ENCODE results near the gene GGPS1. TPM values are rescaled to one million over a fixed set of nuclear protein-coding genes. Genes with fewer than 3 reads are reported as not detected.
"Not testable (repeated sequence)": the region's sequence is repeated elsewhere in the genome, so short reads cannot be mapped to it uniquely, and the experiment has no call there.

GGPS1 gene
- total RNA-seq, 1 donor from 2014 or later: 33.7 TPM

DNA sequence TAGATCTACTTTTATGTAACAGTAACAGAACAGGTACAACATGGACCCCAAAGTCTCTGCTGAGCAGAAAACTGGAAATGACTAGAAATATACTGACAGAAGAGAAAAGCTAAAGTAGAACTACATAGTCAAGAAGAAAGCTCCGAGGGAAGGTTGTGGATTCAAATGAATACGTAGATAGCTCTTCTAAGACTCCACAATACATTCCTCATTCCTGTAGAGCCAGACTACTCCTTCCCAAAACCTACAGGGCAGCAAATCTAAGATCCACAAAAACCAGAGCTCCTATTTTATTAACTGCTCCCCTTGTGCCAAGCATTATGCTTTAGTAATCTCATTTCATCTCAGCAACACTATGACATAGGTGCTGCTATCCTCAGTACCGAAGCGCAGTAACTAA lies 35.6 kb upstream of the GGPS1 start:
- Mint-ChIP-seq H3K4me1 (ENCODE audit: low read depth) (peaks cover 30% of the 10 kb centered on the region), H3K27ac (no peak overlapping the region), H3K4me3 (ENCODE audit: low read depth) (no peak overlapping the region), H3K36me3 (ENCODE audit: low read depth) (peaks cover 10% of the 10 kb centered on the region), H3K27me3 (ENCODE audit: low read depth) (no peaks in the 10 kb centered on the region), H3K9me3 (peaks cover 4% of the 10 kb centered on the region)
- intact Hi-C loops (cut with micrococcal nuclease): no loop called here
- no peak for DNase-seq (ENCODE audit: low spot score)

DNA sequence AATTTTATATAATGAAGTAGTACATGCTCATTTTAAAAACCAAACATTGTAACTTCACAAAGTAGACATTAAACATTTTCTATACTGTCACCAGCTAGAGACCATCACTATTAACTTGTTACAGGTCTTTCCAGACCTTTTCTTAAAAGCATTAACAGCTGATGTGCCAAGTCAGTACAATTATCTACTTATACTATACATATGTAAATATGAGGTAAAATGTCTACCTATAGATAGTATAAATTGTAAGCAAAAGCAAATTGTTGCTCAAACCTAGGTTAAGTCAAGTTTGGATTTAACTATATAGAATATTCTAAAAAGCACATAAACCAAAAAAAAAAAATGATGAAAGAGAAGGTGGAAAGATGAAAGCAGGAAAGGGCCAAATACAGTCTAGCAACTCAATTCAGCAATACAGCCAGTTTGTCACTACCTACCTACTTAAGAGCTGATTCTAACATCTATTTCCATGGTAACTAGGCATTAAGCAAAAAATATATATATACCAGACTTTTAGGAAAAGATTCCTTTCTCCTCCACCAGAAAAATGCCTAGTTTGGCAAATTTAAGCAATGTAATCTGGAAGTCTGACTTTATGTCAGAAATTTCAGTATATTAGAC lies 34.9 kb upstream of the GGPS1 start:
- Mint-ChIP-seq H3K9me3 (peaks cover 4% of the 10 kb centered on the region), H3K4me1 (ENCODE audit: low read depth) (peaks cover 30% of the 10 kb centered on the region), H3K27ac (no peak overlapping the region), H3K4me3 (ENCODE audit: low read depth) (no peak overlapping the region), H3K36me3 (ENCODE audit: low read depth) (peaks cover 12% of the 10 kb centered on the region), H3K27me3 (ENCODE audit: low read depth) (no peaks in the 10 kb centered on the region)
- DNase-seq (ENCODE audit: low spot score): no peak
- intact Hi-C loops (cut with micrococcal nuclease): no loop called here

DNA sequence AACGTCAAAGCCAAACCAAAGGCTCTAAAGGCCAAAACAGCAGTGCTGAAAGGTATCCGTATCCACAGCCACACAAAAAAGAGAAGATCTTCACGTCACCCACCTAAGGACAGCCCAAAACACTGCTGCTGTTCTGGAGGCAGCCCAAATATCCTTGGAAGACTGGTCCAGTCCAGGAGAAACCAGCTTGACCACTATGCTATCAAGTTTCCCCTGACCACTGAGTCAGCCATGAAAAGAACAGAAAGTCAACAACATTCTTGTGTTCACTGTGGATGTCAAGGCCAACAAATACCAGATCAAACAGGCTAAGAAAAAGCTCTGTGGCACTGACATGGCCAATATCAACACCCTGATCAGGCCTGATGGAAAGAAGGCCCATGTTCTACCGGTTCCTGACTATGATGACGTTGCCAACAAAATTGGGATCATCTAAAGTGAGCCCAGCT lies 32.4 kb upstream of the GGPS1 start:
- Mint-ChIP-seq H3K27ac (no peak overlapping the region), H3K4me1 (ENCODE audit: low read depth) (peaks cover 34% of the 10 kb centered on the region), H3K9me3 (peaks cover 4% of the 10 kb centered on the region), H3K4me3 (ENCODE audit: low read depth) (no peak overlapping the region), H3K36me3 (ENCODE audit: low read depth) (peaks cover 10% of the 10 kb centered on the region), H3K27me3 (ENCODE audit: low read depth) (no peaks in the 10 kb centered on the region)
- no peak for DNase-seq (ENCODE audit: low spot score)
- intact Hi-C loops (cut with micrococcal nuclease): loop anchor here (2.0 kb wide), 4 partner anchors 17 to 89 kb away; no protein-coding TSS in a partner anchor

DNA sequence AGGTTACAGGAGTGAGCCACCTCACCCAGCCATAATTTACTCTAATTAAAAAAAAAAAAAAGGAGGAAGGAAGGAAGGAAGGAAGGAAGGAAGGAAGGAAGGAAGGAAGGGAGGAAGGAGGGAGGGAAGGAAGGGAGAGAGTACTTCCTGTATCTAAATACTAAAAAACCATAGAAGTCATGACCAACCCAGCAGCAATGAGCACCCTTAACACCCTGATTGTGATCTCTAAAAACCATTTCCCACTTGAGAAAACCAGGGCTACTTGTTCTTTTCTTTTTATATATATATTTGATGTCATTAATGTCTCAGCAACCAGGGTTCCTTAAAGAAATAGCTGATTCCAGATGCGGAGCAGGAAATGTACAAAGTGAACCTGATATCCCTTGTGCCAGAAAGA lies 31.6 kb upstream of the GGPS1 start:
- peak overlapping the region; percentile 26 for H3K4me3 Mint-ChIP-seq (ENCODE audit: low read depth)
- no peak for DNase-seq (ENCODE audit: low spot score)
- intact Hi-C loops (cut with micrococcal nuclease): loop anchor here (1.0 to 2.0 kb wide), 5 partner anchors 18 to 90 kb away; partner anchors contain the start of genes ARID4B and GGPS1
- peaks cover 32% of the 10 kb centered on the region for H3K4me1 Mint-ChIP-seq (ENCODE audit: low read depth)
- peaks cover 10% of the 10 kb centered on the region for H3K36me3 Mint-ChIP-seq (ENCODE audit: low read depth)
- H3K9me3 Mint-ChIP-seq: peaks cover 4% of the 10 kb centered on the region
- H3K27ac Mint-ChIP-seq: peak overlapping the region; percentile 42
- H3K27me3 Mint-ChIP-seq (ENCODE audit: low read depth): no peaks in the 10 kb centered on the region

DNA sequence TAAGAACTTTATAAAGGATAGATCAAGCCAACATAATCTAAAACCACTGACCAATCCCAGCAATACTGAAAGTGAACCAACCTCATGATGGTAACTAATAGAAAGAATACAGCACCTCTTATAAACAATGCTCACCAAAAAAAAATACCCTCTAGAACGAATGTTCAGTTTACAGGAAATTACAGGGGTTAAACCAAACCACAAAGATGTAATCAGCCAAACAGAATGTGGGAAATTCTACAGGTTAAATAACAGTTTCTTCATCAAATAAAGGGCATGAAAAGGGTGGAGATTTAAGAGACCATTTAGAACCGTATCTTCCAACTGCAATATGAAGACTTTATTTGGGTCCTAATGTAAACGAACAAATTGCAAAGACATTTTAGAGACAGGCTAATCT lies 30.8 kb upstream of the GGPS1 start:
- DNase-seq (ENCODE audit: low spot score): no peak
- H3K27ac Mint-ChIP-seq: peak overlapping the region; percentile 80
- H3K36me3 Mint-ChIP-seq (ENCODE audit: low read depth): peaks cover 10% of the 10 kb centered on the region
- peak overlapping the region; percentile 72 for H3K4me3 Mint-ChIP-seq (ENCODE audit: low read depth)
- H3K4me1 Mint-ChIP-seq (ENCODE audit: low read depth): peaks cover 33% of the 10 kb centered on the region
- H3K27me3 Mint-ChIP-seq (ENCODE audit: low read depth): no peaks in the 10 kb centered on the region
- intact Hi-C loops (cut with micrococcal nuclease): loop anchor here (1.0 to 2.0 kb wide), 5 partner anchors 19 to 91 kb away; partner anchors contain the start of genes ARID4B and GGPS1
- H3K9me3 Mint-ChIP-seq: peaks cover 4% of the 10 kb centered on the region

DNA sequence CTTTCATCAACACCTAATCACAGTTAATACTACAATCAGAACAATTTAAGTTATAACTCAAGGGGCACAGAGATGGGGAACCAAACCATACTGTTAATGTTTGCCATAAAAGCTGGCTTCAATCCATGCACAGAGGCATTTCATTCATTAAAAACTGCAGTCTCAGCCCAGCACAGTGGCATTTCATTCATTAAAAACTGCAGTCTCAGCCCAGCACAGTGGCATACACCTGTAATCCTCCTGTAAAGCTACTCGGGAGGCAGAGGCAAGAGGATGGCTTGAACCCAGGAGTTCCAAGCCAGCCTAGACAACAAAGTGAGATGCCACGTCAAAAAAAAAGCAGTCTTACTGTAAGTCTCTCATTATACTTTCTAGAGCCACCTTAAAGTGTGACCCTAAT lies 29.6 kb upstream of the GGPS1 start:
- intact Hi-C loops (cut with micrococcal nuclease): no loop called here
- Mint-ChIP-seq H3K4me3 (ENCODE audit: low read depth) (no peak overlapping the region), H3K4me1 (ENCODE audit: low read depth) (peaks cover 33% of the 10 kb centered on the region), H3K36me3 (ENCODE audit: low read depth) (peaks cover 14% of the 10 kb centered on the region), H3K27ac (peak overlapping the region; percentile 60), H3K27me3 (ENCODE audit: low read depth) (no peaks in the 10 kb centered on the region), H3K9me3 (peaks cover 4% of the 10 kb centered on the region)
- no peak for DNase-seq (ENCODE audit: low spot score)

DNA sequence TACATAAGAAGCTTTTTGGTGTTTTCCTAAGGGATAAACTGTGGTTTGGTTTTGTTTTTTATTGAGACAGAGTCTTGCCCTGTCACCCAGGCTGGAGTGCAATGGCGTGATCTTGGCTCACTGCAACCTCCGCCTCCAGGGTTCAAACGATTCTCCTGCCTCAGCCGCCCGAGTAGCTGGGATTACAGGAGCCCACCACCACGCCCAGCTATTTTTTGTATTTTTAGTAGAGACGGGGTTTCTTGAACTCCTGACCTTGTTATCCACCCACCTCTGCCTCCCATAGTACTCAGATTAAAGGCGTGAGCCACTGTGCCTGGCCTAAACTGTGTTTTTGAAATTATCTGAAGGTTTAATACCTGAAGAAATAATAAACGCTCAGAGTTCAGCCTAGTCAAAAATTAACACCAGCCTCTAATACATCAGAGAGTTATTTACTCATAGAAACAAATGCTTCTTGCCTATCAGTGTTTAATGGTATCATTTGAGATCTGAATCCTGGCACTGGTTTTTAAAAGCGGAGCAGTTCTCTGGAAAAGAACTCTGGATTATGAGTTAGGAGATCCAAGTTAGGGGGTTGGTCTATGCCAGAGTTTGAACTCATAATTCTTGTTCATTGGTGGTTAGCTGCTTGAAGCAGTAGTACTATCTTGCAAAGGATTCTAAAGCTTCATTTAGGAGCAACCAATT lies 29.1 kb upstream of the GGPS1 start:
- intact Hi-C loops (cut with micrococcal nuclease): no loop called here
- Mint-ChIP-seq H3K4me1 (ENCODE audit: low read depth) (peaks cover 35% of the 10 kb centered on the region), H3K4me3 (ENCODE audit: low read depth) (no peak overlapping the region), H3K27ac (no peak overlapping the region), H3K27me3 (ENCODE audit: low read depth) (no peaks in the 10 kb centered on the region), H3K9me3 (peaks cover 4% of the 10 kb centered on the region), H3K36me3 (ENCODE audit: low read depth) (peaks cover 14% of the 10 kb centered on the region)
- DNase-seq (ENCODE audit: low spot score): no peak

DNA sequence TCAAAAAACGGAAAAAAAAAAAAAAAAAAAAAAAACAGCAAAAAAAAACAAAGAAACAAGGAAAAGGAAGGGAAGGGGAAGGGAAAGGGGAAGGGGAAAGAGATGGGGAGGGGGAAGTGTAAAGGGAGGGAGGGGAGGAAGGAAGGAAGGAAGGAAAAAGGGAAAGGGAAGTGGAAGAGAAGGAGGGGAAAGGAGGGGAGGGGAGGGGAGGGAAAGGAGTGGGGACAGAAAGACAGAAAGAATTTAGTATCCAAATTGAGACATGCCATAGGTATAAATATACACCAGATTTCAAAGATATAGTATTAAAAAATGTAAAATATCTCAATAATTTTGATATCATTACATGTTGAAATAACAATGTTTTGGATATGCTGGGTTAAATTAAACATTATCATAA lies 26.2 kb upstream of the GGPS1 start:
- Mint-ChIP-seq H3K36me3 (ENCODE audit: low read depth) (peaks cover 11% of the 10 kb centered on the region), H3K27ac (no peak overlapping the region)
- DNase-seq (ENCODE audit: low spot score): no peak

DNA sequence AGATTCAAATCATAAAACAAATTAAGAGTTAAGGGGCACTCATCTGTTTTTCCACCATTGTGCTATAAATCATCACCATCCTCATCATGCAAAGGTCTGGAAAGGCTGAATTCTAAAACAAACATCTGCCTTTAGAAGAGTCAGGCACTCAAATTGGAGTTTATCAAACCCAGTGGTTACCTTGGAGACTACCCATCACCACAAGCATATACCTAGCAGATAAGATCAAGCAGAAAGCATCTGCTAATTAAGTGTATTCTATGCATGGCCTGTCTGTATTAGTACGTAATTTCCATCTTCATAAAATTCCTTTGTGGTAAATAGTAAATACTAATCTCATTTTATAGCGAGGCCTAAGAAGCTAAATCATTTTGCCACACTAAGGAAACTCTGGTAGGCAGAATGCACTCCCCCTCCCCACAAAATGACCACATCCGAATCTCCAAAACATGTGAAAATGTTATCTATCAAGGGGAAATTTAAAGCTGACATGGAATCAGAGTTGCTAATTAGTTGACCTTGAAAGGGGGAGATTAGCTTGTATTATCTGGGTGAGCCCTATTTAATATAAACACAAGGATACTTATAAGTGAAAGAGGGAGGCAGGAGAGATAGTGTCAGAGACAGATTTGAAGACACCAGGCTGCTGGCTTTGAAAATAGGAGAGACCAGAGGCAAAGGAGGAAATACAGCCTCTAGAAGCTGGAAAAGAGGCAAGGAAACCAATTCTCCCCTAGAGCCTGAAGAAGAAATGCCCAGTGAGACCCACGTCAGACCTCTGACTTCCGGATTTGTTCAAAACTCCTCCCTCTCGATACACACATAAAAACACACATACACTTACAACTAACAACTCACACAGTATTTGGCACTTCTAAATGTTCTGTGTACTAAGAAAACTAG lies 23.6 kb upstream of the GGPS1 start:
- H3K4me1 Mint-ChIP-seq (ENCODE audit: low read depth): peaks cover 35% of the 10 kb centered on the region
- no peaks in the 10 kb centered on the region for H3K9me3 Mint-ChIP-seq
- peak overlapping the region; percentile 22 for H3K4me3 Mint-ChIP-seq (ENCODE audit: low read depth)
- H3K27me3 Mint-ChIP-seq (ENCODE audit: low read depth): no peaks in the 10 kb centered on the region
- peak overlapping the region; percentile 74 for H3K27ac Mint-ChIP-seq
- DNase-seq (ENCODE audit: low spot score): no peak
- intact Hi-C loops (cut with micrococcal nuclease): loop anchor here (2.0 kb wide), 1 partner anchor 24 kb away; the partner anchor contains the start of genes ARID4B and GGPS1
- peaks cover 9% of the 10 kb centered on the region for H3K36me3 Mint-ChIP-seq (ENCODE audit: low read depth)

More for the DNA sequence above, 26.2 kb upstream of the GGPS1 start:
- Mint-ChIP-seq H3K4me3 (ENCODE audit: low read depth) (no peak overlapping the region), H3K9me3 (no peaks in the 10 kb centered on the region), H3K4me1 (ENCODE audit: low read depth) (peaks cover 51% of the 10 kb centered on the region), H3K27me3 (ENCODE audit: low read depth) (no peaks in the 10 kb centered on the region)
- intact Hi-C loops (cut with micrococcal nuclease): no loop called here

DNA sequence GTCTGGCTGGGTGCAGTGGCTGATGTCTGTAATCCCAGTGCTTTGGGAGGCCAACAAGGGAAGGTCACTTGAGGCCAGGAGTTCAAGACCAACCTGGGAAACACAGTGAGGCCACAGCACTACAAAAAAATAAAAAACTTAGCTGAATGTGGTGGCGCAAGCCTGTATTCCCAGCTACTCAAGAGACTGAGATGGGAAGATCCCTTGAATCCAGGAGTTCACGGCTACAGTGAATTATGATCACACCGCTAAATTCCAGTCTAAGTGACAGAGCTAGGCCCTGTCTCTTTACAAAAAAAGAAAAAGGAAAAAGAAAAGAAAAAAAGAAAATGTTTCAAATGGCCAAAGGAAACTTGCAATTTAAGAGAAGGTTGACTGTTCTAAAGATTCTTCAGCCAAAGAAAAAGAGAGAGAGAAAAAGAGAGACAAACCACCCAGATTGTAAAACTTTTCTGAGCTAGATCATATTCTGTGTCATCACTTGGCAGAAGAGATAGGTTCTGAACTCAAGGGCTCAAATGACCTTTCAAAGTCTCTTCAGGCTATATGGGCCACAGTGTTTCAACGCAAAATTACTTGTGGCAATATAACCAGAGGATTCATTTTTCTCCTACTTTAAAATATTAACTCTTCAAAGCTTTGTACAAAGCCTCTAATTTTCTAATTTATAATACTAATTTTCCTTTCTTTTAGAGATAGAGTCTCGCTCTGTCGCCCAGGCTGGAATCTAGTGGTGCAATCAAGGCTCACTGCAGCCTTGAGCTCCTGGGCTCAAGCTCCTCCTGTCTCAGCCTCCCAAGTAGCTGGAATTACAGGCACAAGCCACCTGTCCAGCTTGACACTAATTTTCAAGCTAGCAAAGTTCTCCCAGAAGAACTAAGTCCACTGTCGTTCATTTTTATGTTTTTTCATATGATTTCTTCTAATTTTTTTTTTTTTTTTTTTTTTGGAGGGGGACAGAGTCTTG lies 20.9 kb upstream of the GGPS1 start:
- Mint-ChIP-seq H3K9me3 (no peaks in the 10 kb centered on the region), H3K4me3 (ENCODE audit: low read depth) (no peak overlapping the region), H3K4me1 (ENCODE audit: low read depth) (peaks cover 40% of the 10 kb centered on the region)

DNA sequence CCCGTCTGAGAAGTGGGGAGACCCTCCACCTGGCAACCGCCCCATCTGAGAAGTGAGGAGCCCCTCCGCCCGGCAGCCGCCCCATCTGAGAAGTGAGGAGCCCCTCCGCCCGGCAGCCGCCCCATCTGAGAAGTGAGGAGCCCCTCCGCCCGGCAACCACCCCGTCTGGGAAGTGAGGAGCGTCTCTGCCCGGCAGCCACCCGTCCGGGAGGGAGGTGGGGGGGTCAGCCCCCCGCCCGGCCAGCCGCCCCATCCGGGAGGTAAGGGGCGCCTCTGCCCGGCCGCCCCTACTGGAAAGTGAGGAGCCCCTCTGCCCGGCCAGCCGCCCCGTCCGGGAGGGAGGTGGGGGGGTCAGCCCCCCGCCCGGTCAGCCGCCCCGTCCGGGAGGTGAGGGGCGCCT lies 19.2 kb upstream of the GGPS1 start:
- Mint-ChIP-seq H3K4me1 (ENCODE audit: low read depth) (peaks cover 50% of the 10 kb centered on the region), H3K36me3 (ENCODE audit: low read depth) (peaks cover 24% of the 10 kb centered on the region)
- H3K27ac Mint-ChIP-seq; intact Hi-C loops (cut with micrococcal nuclease); H3K27me3 Mint-ChIP-seq (ENCODE audit: low read depth); DNase-seq (ENCODE audit: low spot score); H3K4me3 Mint-ChIP-seq (ENCODE audit: low read depth); H3K9me3 Mint-ChIP-seq: not testable (repeated sequence)

More for the DNA sequence above, 20.9 kb upstream of the GGPS1 start:
- Mint-ChIP-seq H3K27me3 (ENCODE audit: low read depth) (no peaks in the 10 kb centered on the region), H3K27ac (peak overlapping the region; percentile 57), H3K36me3 (ENCODE audit: low read depth) (peaks cover 24% of the 10 kb centered on the region)
- intact Hi-C loops (cut with micrococcal nuclease): no loop called here
- no peak for DNase-seq (ENCODE audit: low spot score)

DNA sequence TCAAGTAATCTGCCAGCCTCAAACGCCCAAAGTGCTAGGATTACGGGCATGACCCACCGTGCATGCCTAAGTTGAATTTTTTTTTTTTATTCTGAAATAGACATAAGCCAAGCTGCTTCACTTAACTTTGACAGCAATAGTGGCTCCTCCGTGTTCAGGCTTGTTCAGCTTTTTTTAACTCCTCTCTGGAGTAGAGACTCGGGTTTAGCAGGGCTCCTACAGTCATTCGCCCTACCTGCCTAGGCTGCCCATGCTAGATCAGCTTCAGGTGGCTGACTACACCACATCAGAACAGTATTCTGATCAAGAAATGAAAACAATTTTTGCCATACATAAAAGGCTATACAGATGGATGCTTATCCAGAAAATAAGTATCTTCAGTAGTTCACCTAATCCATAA lies 15.1 kb upstream of the GGPS1 start:
- no peaks in the 10 kb centered on the region for H3K27me3 Mint-ChIP-seq (ENCODE audit: low read depth)
- no peaks in the 10 kb centered on the region for H3K9me3 Mint-ChIP-seq
- peaks cover 43% of the 10 kb centered on the region for H3K4me1 Mint-ChIP-seq (ENCODE audit: low read depth)
- H3K4me3 Mint-ChIP-seq (ENCODE audit: low read depth): peak overlapping the region; percentile 51
- no peak for DNase-seq (ENCODE audit: low spot score)
- intact Hi-C loops (cut with micrococcal nuclease): no loop called here
- H3K27ac Mint-ChIP-seq: peak overlapping the region; percentile 62
- H3K36me3 Mint-ChIP-seq (ENCODE audit: low read depth): peaks cover 28% of the 10 kb centered on the region
